Stimulated activated CD8-positive, alpha-beta memory T cell treated with anti-CD3 and anti-CD28 coated beads, Interleukin-2, amount 100 ng/mL, for 48 hours (primary cell): ENCODE data around the gene S100A7.

Source experiments
- DNase-seq, 2 donors: peaks; one replicate each; pipeline ENCODE4 v3.0.0-alpha.2; 2020; ENCODE audit warnings: low read depth in 2 of 2

Gene S100A7

GRCh38 chr1:153460551-153460950 is at the start of gene S100A7:
S100A7 (minus strand) TSS chr1:153460651; CDS start chr1:153459013, 1,638 bp downstream.
- no peak for DNase-seq

- DNase-seq: peak; percentile 56 to 62
These were observed 49.4 kb upstream of the S100A7 start for GRCh38 chr1:153509729-153510354.

GRCh38 chr1:153509036-153509435 is 48.6 kb upstream of the S100A7 start:
- DNase-seq: no peak

GRCh38 chr1:153507926-153508583 is 47.6 kb upstream of the S100A7 start:
- DNase-seq: no peak

GRCh38 chr1:153506831-153507413 is 46.5 kb upstream of the S100A7 start:
- no peak for DNase-seq

GRCh38 chr1:153506386-153506785 is 45.9 kb upstream of the S100A7 start:
- no peak for DNase-seq

- no peak for DNase-seq
These were observed 45.1 kb upstream of the S100A7 start for GRCh38 chr1:153505576-153505975.

- DNase-seq: no peak
These were observed 43.3 kb upstream of the S100A7 start for GRCh38 chr1:153503766-153504165.

- no peak for DNase-seq
These were observed 38.3 kb upstream of the S100A7 start for GRCh38 chr1:153498746-153499145.

- no peak for DNase-seq
These were observed 35.1 kb upstream of the S100A7 start for GRCh38 chr1:153495536-153495935.

- peak; percentile 65 to 72 for DNase-seq
These were observed 34.6 kb upstream of the S100A7 start for GRCh38 chr1:153494976-153495535.

- DNase-seq: no peak
These were observed 33.0 kb upstream of the S100A7 start for GRCh38 chr1:153493343-153493960.

GRCh38 chr1:153490272-153491051 is 30.0 kb upstream of the S100A7 start:
- no peak for DNase-seq

GRCh38 chr1:153488731-153489130 is 28.3 kb upstream of the S100A7 start:
- no peak for DNase-seq

GRCh38 chr1:153487707-153488106 is 27.3 kb upstream of the S100A7 start:
- no peak for DNase-seq

GRCh38 chr1:153485863-153486262 is 25.4 kb upstream of the S100A7 start:
- DNase-seq: no peak

GRCh38 chr1:153483776-153484175 is 23.3 kb upstream of the S100A7 start:
- no peak for DNase-seq

- no peak for DNase-seq
These were observed 20.7 kb upstream of the S100A7 start for GRCh38 chr1:153481124-153481523.

- no peak for DNase-seq
These were observed 18.5 kb upstream of the S100A7 start for GRCh38 chr1:153478692-153479618.

- DNase-seq: no peak
These were observed 17.7 kb upstream of the S100A7 start for GRCh38 chr1:153478047-153478691.
